K562 (cell line): Measurements from ENCODE around the gene PPP4R4.

Source experiments
- CTCF ChIP-seq, 3 experiments: IDR thresholded peaks in 2 of 3; conservative IDR thresholded peaks in 1 of 3; 2 replicates each; pipeline ENCODE4 v1.5.1; 2011 to 2012; ENCODE audit warnings: low read length in 3 of 3, mild to moderate bottlenecking in 3 of 3, control low read depth in 2 of 3, improper control_type of control experiment in 1 of 3, inconsistent platforms in 1 of 3, low read depth in 1 of 3, mixed read lengths in 1 of 3, moderate library complexity in 1 of 3; ENCODE audit not compliant: insufficient read depth in 2 of 3
- GATAD2B ChIP-seq: fragments of 450-650 bp; IDR thresholded peaks from 2 replicates; pipeline ENCODE4 v1.6.1; 2017; ENCODE audit warnings: mild to moderate bottlenecking, borderline replicate concordance
- HOMEZ ChIP-seq: fragments of 250-450 bp; sonication (Bioruptor Pico); IDR thresholded peaks from 2 replicates; pipeline ENCODE4 v1.4.0; 2020; ENCODE audit warnings: mild to moderate bottlenecking, moderate library complexity
- NFE2 ChIP-seq: IDR thresholded peaks from 2 replicates; pipeline ENCODE4 v1.6.1; 2014; ENCODE audit warnings: antibody characterized with exemption, low read depth
- RBFOX2 ChIP-seq: fragments of 200-400 bp; formaldehyde crosslinking; IDR thresholded peaks from 2 replicates; pipeline ENCODE4 v1.6.1; 2017; ENCODE audit warnings: low read depth, mild to moderate bottlenecking, low read length, moderate library complexity
- SP1 ChIP-seq: sonication (generic); formaldehyde crosslinking; IDR thresholded peaks from 2 replicates; pipeline ENCODE4 v1.8.1; 2022; ENCODE audit warnings: mild to moderate bottlenecking, missing genetic modification reagents
- STAG1 ChIP-seq: sonication (generic); formaldehyde crosslinking; IDR thresholded peaks from 2 replicates; pipeline ENCODE4 v1.5.0; 2020; ENCODE audit warnings: missing genetic modification reagents, borderline replicate concordance
- ZNF174 ChIP-seq: fragments of 250-450 bp; sonication (Bioruptor Pico); IDR thresholded peaks from 2 replicates; pipeline ENCODE4 v1.4.0; 2020; ENCODE audit warnings: mild to moderate bottlenecking
- ZNF263 ChIP-seq: sonication (generic); formaldehyde crosslinking; IDR thresholded peaks from 2 replicates; pipeline ENCODE4 v1.8.0; 2022; ENCODE audit warnings: mild to moderate bottlenecking, missing genetic modification reagents, borderline replicate concordance
- ZNF274 ChIP-seq: IDR thresholded peaks from 2 replicates; pipeline ENCODE4 v1.6.1; 2011; ENCODE audit warnings: low read depth, mild to moderate bottlenecking, low read length, moderate library complexity, borderline replicate concordance

- TF ChIP-seq ZNF274 (no peak), NFE2 (no peak), ZNF263 (no peak), CTCF (IDR thresholded peaks at IDR 0.05 in 2 of 3, conservative IDR thresholded peaks at IDR 0.05 in 1 of 3; ENCODE audit: insufficient read depth in 2 of 3, low read depth in 1 of 3, low read length in 3 of 3) (no peak), RBFOX2 (no peak), STAG1 (CRISPR knock-in tag) (no peak), SP1 (no peak), ZNF174 (CRISPR knock-in tag) (no peak), HOMEZ (CRISPR knock-in tag) (no peak), GATAD2B (no peak)
Measured at GRCh38 chr14:94285158-94285557, 111.0 kb downstream of the PPP4R4 start.
